Measurements from ENCODE around the gene CERT1. TPM values are rescaled to one million over a fixed set of nuclear protein-coding genes. Genes with fewer than 3 reads are reported as not detected.

CERT1 gene
- total and polyA plus RNA-seq, 2 donors (not counting 3 experiments of a cell fraction or from before 2014, with no cell fraction given), result 8.0 to 21.3 TPM

DNA sequence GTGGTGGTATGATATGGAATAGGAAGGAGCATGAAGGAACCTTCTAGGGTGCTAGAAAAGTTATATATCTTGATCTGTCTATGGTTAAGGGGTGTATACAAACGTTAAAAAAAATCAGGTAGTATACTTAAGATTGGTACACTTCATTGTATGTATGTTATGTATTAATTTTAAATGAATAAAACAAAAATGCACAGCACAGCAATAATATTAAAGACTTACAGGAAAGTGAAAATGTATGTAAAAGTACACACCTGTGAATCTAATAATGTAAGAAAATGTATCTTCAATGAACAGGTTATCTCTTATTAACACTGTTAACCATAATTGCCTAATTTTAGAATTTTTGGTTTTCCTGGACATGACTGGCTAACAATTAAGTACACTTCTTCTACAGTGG, 97.2 kb downstream of the CERT1 start:
- Histone ChIP-seq H3K79me2 (ENCODE audit: control insufficient read depth, insufficient read depth, low read length) (no peaks in the 10 kb centered on the region), H3K36me3 (ENCODE audit: control insufficient read depth in 2 of 2, extremely low read depth in 1 of 2, insufficient read depth in 2 of 2, low read length in 2 of 2) (no peaks in the 10 kb centered on the region), H3K27me3 (ENCODE audit: control insufficient read depth in 2 of 2, insufficient read depth in 2 of 2, low read length in 2 of 2) (no peaks in the 10 kb centered on the region), H3K9me1 (replicated peaks; ENCODE audit: control insufficient read depth, extremely low read depth, insufficient read depth, low read length) (no peaks in the 10 kb centered on the region), H3K4me3 (replicated peaks in 1 of 3; ENCODE audit: insufficient read depth in 1 of 3, low read depth in 1 of 3, low read length in 3 of 3) (no peak overlapping the region), H2AFZ (ENCODE audit: low read depth, low read length) (no peak overlapping the region), H3K4me2 (ENCODE audit: insufficient read depth, low read length) (no peak overlapping the region), H3K9ac (replicated peaks; ENCODE audit: extremely low read depth, insufficient read depth, low read length) (no peak overlapping the region), H4K20me1 (replicated peaks; ENCODE audit: control insufficient read depth, extremely low read depth, insufficient read depth, low read length) (no peaks in the 10 kb centered on the region), H3K9me3 (replicated peaks; ENCODE audit: control insufficient read depth, insufficient read depth, low read length) (no peaks in the 10 kb centered on the region), H3K27ac (ENCODE audit: insufficient read depth, low read depth, low read length) (no peak overlapping the region), H3K4me1 (ENCODE audit: control insufficient read depth, extremely low read depth, insufficient read depth, low read length) (no peaks in the 10 kb centered on the region)
- FAIRE-seq (no peak), DNase-seq (ENCODE audit: low read depth, low spot score) (no peak)
- ChIA-PET CTCF (interaction anchor here (1.6 kb wide), 1 partner anchor 14 kb away, joined by 3 read pairs; no protein-coding TSS in a partner anchor), POLR2A (no interaction called here)
- dilution Hi-C loops (cut with MboI; ENCODE audit: extremely low pct_ligation_motif_present, low sequenced_read_pairs) (no loop called here), intact Hi-C loops (cut with micrococcal nuclease) (no loop called here)
- TF ChIP-seq, protein P1, sequence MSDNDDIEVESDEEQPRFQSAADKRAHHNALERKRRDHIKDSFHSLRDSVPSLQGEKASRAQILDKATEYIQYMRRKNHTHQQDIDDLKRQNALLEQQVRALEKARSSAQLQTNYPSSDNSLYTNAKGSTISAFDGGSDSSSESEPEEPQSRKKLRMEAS (IDR thresholded peaks at IDR 0.05; ENCODE audit: insufficient read depth, insufficient read length), result no peak
- no peak for TF ChIP-seq FOS (IDR thresholded peaks at IDR 0.05; ENCODE audit: borderline replicate concordance, insufficient read depth, low read length)
- no peak for TF ChIP-seq POLR2AphosphoS5 (IDR thresholded peaks at IDR 0.05; ENCODE audit: insufficient read depth, low read depth, low read length)
- TF ChIP-seq GATA2 (IDR thresholded peaks at IDR 0.05; ENCODE audit: insufficient read depth, insufficient read length, low read depth, low read length), result no peak
- TF ChIP-seq MYC (IDR thresholded peaks at IDR 0.05; ENCODE audit: low read depth, low read length), result no peak
- no peak for TF ChIP-seq EZH2 (IDR thresholded peaks at IDR 0.05; ENCODE audit: borderline replicate concordance, low read depth, low read length, severe bottlenecking)
- TF ChIP-seq, protein P2, sequence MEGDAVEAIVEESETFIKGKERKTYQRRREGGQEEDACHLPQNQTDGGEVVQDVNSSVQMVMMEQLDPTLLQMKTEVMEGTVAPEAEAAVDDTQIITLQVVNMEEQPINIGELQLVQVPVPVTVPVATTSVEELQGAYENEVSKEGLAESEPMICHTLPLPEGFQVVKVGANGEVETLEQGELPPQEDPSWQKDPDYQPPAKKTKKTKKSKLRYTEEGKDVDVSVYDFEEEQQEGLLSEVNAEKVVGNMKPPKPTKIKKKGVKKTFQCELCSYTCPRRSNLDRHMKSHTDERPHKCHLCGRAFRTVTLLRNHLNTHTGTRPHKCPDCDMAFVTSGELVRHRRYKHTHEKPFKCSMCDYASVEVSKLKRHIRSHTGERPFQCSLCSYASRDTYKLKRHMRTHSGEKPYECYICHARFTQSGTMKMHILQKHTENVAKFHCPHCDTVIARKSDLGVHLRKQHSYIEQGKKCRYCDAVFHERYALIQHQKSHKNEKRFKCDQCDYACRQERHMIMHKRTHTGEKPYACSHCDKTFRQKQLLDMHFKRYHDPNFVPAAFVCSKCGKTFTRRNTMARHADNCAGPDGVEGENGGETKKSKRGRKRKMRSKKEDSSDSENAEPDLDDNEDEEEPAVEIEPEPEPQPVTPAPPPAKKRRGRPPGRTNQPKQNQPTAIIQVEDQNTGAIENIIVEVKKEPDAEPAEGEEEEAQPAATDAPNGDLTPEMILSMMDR (IDR thresholded peaks at IDR 0.05; ENCODE audit: extremely low read depth in 1 of 2, insufficient read depth in 1 of 2, low read depth in 1 of 2, low read length in 2 of 2), result no peak
- no peak for TF ChIP-seq JUN (IDR thresholded peaks at IDR 0.05; ENCODE audit: borderline replicate concordance, insufficient read depth, insufficient read length, low read depth)
- TF ChIP-seq POLR2A (IDR thresholded peaks at IDR 0.05; ENCODE audit: low read depth, low read length), result no peak
- BruUV-seq (replicated peaks), result no TSS peak

Measured in endothelial cell of umbilical vein (primary cell).